ENCODE measurements around the gene CBX3.
"Not testable (repeated sequence)": the region's sequence is repeated elsewhere in the genome, so short reads cannot be mapped to it uniquely, and the experiment has no call there.

The CBX3 gene

DNA sequence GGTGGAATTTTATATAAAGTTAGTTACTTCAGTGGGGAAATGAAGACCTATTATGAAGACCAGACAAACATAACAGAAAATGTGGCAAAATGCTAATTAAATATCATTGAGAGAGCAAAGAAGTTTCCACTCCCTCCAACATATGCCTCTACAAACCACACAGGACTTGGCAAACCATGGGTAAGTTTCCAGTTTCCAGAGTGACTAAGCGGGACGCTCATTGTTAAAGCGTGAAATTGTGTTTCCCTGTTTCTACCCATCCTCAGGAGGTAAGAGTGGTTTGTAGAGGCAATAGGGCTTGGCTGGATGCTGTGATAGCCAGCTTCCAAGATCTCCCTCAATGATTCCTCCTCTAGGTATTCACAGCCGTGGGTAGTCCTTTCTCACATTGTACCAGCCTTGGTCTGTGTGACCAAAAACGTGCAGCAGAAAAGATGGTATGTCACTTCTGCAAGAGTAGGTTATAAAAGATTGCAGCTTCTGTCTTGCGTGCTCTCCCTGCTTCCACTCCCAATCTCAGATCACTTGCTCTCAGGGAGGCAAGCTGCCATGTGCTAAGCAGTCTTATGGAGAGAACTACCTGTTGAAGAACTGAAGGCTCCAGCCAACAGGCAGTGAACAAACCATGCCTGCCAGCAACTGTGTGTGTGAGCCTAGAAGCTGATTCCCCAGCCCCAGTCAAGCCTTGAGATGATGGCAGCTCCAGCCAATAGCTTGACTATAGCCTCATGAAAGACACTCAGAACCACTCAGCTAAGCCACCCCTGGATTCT, 35.7 kb downstream of the CBX3 start:
- Mint-ChIP-seq H3K4me3 (no peak overlapping the region), H3K4me1 (ENCODE audit: low read depth) (no peaks in the 10 kb centered on the region), H3K36me3 (no peaks in the 10 kb centered on the region), H3K9me3 (ENCODE audit: low read depth) (no peaks in the 10 kb centered on the region), H3K27ac (no peak overlapping the region), H3K27me3 (no peaks in the 10 kb centered on the region)

DNA sequence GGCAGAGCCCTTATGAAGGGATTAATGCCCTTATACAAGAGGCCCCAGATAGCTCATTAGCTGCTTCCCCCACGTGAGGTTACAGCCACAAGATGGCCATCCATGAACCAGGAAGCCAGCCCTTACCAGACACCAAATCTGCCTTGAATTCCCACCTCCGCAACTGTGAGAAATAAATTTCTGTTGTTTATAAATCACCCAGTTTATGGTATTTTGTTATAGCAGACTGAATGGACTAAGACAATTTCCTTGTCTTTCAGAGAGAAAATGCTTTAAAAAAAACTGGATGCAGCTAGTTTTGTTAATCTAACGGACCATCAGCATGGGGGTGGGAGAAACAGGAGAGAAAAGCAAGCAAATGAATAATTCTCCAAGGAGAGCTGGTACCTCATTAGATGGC, 36.5 kb downstream of the CBX3 start:
- no peaks in the 10 kb centered on the region for H3K36me3 Mint-ChIP-seq
- H3K27me3 Mint-ChIP-seq: no peaks in the 10 kb centered on the region
- no peak overlapping the region for H3K4me3 Mint-ChIP-seq
- no peaks in the 10 kb centered on the region for H3K4me1 Mint-ChIP-seq (ENCODE audit: low read depth)
- no peaks in the 10 kb centered on the region for H3K9me3 Mint-ChIP-seq (ENCODE audit: low read depth)
- H3K27ac Mint-ChIP-seq: no peak overlapping the region

DNA sequence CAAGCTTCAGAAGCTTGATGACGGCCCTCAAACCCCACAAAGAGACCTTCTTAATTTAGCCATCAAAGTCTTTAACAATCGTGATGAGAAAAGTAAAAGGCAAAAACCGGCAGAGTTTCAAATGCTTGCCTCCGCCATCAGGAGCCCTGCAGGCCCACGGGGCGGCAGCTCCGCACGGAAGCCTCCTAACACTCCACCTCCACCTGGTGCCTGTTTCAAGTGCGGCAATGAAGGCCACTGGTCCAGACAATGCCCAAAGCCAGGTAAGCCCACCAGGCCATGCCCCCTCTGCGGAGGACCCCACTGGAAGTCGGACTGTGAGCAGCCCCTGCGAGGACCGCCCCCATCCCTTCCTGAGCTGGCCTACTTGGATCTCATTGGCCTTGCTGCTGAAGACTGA, 43.6 kb downstream of the CBX3 start:
- Mint-ChIP-seq H3K27me3 (no peaks in the 10 kb centered on the region), H3K36me3 (no peaks in the 10 kb centered on the region), H3K27ac (no peak overlapping the region), H3K4me1 (ENCODE audit: low read depth) (no peaks in the 10 kb centered on the region), H3K9me3 (ENCODE audit: low read depth) (no peaks in the 10 kb centered on the region), H3K4me3 (no peak overlapping the region)

DNA sequence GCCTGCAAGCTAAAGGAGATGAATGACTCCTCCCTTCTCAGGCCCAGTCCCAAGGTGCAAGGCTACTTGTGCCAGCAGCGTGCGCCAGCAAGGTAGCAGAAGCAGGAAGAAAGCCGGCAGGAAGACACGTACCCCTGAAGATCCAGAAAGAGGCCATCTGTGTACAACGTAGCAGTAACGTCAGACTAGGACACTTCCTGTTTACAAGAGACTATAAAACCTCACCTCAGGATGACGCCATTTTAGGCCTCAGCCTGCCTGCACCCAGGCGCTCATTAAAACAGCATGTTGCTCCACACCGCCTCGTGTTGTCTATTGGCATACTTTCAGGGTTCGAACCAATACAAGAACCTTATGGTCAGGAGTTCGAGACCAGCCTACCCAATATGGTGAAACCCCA, 48.7 kb downstream of the CBX3 start:
- no peaks in the 10 kb centered on the region for H3K36me3 Mint-ChIP-seq
- H3K9me3 Mint-ChIP-seq (ENCODE audit: low read depth): no peaks in the 10 kb centered on the region
- H3K4me3 Mint-ChIP-seq: no peak overlapping the region
- H3K4me1 Mint-ChIP-seq (ENCODE audit: low read depth): no peaks in the 10 kb centered on the region
- no peaks in the 10 kb centered on the region for H3K27me3 Mint-ChIP-seq
- no peak overlapping the region for H3K27ac Mint-ChIP-seq

DNA sequence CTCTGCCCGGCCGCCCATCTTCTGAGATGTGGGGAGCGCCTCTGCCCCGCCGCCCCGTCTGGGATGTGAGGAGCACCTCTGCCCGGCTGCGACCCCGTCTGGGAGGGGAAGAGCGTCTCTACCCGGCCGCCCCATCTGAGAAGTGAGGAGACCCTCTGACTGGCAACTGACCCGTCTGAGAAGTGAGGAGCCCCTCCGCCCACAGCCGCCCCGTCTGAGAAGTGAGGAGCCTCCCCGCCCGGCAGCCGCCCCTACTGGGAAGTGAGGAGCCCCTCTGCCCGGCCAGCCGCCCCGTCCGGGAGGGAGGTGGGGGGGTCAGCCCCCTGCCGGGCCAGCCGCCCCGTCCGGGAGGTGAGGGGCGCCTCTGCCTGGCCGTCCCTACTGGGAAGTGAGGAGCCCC, 60.3 kb downstream of the CBX3 start:
- not testable (repeated sequence) for H3K36me3 Mint-ChIP-seq; H3K27me3 Mint-ChIP-seq; H3K4me3 Mint-ChIP-seq; H3K27ac Mint-ChIP-seq; H3K4me1 Mint-ChIP-seq (ENCODE audit: low read depth); H3K9me3 Mint-ChIP-seq (ENCODE audit: low read depth)

All from activated naive CD8-positive, alpha-beta T cell (primary cell).